Gastrocnemius medialis (tissue), 4 donors: ENCODE measurements around the gene ENSA. TPM values are rescaled to one million over a fixed set of nuclear protein-coding genes. Genes with fewer than 3 reads are reported as not detected.
"Not testable (repeated sequence)": the region's sequence is repeated elsewhere in the genome, so short reads cannot be mapped to it uniquely, and the experiment has no call there.

ENCODE experiments used
- ATAC-seq, 2 donors: fragments of 150-250 bp; one replicate each; pipeline ENCODE4 v1.9.1; 2016
- DNase-seq, 2 donors: peaks; one replicate each; pipeline ENCODE4 v3.0.0-alpha.2; 2019
- H3K27ac ChIP-seq, 4 donors: fragments of 200-600 bp; sonication (generic); 1 replicate in 1 of 4; 2 replicates in 3 of 4; pipeline ENCODE4 v1.5.1; 2016 to 2018; ENCODE audit warnings: mild to moderate bottlenecking in 2 of 4, moderate library complexity in 1 of 4
- H3K27me3 ChIP-seq, 3 donors: fragments of 200-600 bp; sonication (generic) in 2 of 3; 1 replicate in 1 of 3; 2 replicates in 2 of 3; pipeline versions ENCODE4 v1.5.1 to v1.6.0; 2016 to 2019; ENCODE audit warnings: mild to moderate bottlenecking in 1 of 3, moderate library complexity in 1 of 3
- H3K36me3 ChIP-seq, 2 donors: fragments of 200-600 bp; sonication (generic) in 1 of 2; one replicate each; pipeline ENCODE4 v1.5.1; 2017 to 2018
- H3K4me1 ChIP-seq, 2 donors: fragments of 200-600 bp; sonication (generic) in 1 of 2; one replicate each; pipeline ENCODE4 v1.5.1; 2016 to 2017; ENCODE audit warnings: mild to moderate bottlenecking in 2 of 2
- H3K4me3 ChIP-seq, 4 donors: fragments of 200-600 bp; sonication (generic) in 3 of 4; 1 replicate in 1 of 4; 2 replicates in 3 of 4; pipeline ENCODE4 v1.5.1; 2016 to 2019; ENCODE audit warnings: mild to moderate bottlenecking in 2 of 4
- H3K9me3 ChIP-seq, 3 donors: fragments of 200-600 bp; sonication (generic) in 2 of 3; 1 replicate in 1 of 3; 2 replicates in 2 of 3; pipeline ENCODE4 v1.5.1; 2016 to 2019
- POLR2A ChIP-seq, 2 donors: fragments of 450-650 bp; IDR thresholded peaks; one replicate each; pipeline ENCODE4 v1.6.1; 2017; ENCODE audit warnings: antibody characterized with exemption in 2 of 2, mild to moderate bottlenecking in 2 of 2, moderate library complexity in 2 of 2
- in situ Hi-C, 4 donors: fragments of 200-750 bp; cut with MboI; loops; one replicate each; pipeline versions ENCODE4 v1.15.0 to v1.8.0; 2017; ENCODE audit warnings: low sequenced_read_pairs in 4 of 4
- intact Hi-C: fragments of 100-400 bp; cut with DNase I; formaldehyde crosslinking; loops from one replicate; pipeline ENCODE4 v1.15.1; 2023; ENCODE audit warnings: low total_unique reads
- total RNA-seq, 4 donors: library from RNA; depleted of rRNA; stranded (reverse); fragments of >200 nt; gene quantifications; one replicate each; pipeline versions ENCODE4 v1.1.0 to v1.2.3, GENCODE V29; 2016
- TF ChIP-seq, protein P1 (sequence below), 5 experiments: fragments of 450-650 bp in 3 of 5; fragments of 200-600 bp in 2 of 5; sonication (generic) in 2 of 5; IDR thresholded peaks in 4 of 5; conservative IDR thresholded peaks in 1 of 5; 1 replicate in 4 of 5; 2 replicates in 1 of 5; pipeline ENCODE4 v1.5.1; 2016 to 2019; ENCODE audit warnings: antibody characterized with exemption in 5 of 5, mild to moderate bottlenecking in 3 of 5, moderate library complexity in 3 of 5

Gene ENSA
- total RNA-seq, 4 donors from 2014 or later, result 164 to 302 (median 219) TPM

DNA sequence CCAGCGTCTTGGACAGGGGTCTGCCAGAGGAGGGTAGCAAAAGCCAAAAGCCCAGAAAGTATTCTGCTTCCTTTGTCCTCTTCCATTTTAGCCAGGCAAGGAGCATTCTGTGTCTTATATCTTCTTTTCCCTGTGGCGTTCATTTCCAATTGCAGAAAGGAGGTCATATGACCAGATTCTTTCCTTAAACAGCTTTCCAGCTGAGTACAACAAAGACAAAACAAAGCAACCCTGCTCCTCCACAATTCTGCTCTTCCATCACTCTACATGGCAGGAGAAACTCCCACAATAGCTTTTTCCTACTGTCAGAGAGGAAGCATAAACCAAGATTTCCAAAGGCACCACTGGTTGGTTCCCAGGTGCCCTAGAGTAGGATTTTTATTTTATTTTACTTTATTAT is 19.7 kb downstream of the ENSA start:
- Histone ChIP-seq H3K9me3 (no peaks in the 10 kb centered on the region), H3K27ac (peak overlapping the region in 2 of 4 donors; percentile 75 to 81), H3K4me3 (no peak overlapping the region), H3K4me1 (peaks cover 14 to 31% of the 10 kb centered on the region in 2 donors), H3K27me3 (no peaks in the 10 kb centered on the region), H3K36me3 (no peaks in the 10 kb centered on the region)
- intact Hi-C loops (loop anchor here (10.0 kb wide), 1 partner anchor 245 kb away; the partner anchor contains the start of gene RPRD2), in situ Hi-C loops (loop anchor here in 1 of 4 donors (10.0 kb wide), 1 partner anchor 145 kb away; no protein-coding TSS in a partner anchor)
- TF ChIP-seq, protein P1, sequence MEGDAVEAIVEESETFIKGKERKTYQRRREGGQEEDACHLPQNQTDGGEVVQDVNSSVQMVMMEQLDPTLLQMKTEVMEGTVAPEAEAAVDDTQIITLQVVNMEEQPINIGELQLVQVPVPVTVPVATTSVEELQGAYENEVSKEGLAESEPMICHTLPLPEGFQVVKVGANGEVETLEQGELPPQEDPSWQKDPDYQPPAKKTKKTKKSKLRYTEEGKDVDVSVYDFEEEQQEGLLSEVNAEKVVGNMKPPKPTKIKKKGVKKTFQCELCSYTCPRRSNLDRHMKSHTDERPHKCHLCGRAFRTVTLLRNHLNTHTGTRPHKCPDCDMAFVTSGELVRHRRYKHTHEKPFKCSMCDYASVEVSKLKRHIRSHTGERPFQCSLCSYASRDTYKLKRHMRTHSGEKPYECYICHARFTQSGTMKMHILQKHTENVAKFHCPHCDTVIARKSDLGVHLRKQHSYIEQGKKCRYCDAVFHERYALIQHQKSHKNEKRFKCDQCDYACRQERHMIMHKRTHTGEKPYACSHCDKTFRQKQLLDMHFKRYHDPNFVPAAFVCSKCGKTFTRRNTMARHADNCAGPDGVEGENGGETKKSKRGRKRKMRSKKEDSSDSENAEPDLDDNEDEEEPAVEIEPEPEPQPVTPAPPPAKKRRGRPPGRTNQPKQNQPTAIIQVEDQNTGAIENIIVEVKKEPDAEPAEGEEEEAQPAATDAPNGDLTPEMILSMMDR (IDR thresholded peaks at IDR 0.05 in 4 of 5, conservative IDR thresholded peaks at IDR 0.05 in 1 of 5), result no peak
- DNase-seq, result no peak
- no peak for ATAC-seq

DNA sequence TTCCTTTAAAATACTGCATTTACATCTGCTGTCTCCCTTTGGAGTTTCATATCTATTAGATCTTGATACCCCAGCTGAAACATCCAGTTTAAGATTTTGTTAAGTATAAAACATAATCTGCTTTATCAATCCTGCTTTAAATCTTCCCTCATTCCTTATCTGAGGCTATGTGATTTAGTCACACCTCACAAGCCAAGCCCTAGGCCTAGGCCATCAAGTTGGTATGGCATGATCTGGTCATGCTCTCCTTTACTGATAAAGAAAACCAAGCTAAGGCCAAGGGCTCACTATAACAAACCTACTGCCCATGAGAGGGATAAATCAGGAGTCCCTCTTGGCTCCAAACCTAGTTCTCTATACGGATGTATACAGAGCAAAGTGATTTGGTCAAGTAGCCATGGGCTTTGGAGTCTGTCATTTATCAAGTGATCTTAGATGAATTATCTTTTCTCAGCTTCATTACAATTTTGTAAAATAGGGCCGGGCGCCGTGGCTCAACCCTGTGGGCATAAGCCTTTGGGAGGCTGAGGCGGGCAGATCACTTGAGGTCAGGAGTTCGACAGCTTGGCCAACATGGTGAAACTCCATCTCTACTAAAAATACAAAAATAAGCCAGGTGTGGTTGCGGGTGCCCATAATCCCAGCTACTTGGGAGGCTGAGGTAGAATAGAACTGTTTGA is 22.8 kb downstream of the ENSA start:
- in situ Hi-C loops, result no loop called here
- H3K27ac ChIP-seq, result no peak overlapping the region
- peaks cover 4 to 15% of the 10 kb centered on the region in 2 donors for H3K4me1 ChIP-seq
- TF ChIP-seq, protein P1 (IDR thresholded peaks at IDR 0.05 in 4 of 5, conservative IDR thresholded peaks at IDR 0.05 in 1 of 5), result no peak
- no peak for TF ChIP-seq POLR2A (IDR thresholded peaks at IDR 0.05)
- no peaks in the 10 kb centered on the region for H3K27me3 ChIP-seq
- H3K4me3 ChIP-seq, result no peak overlapping the region
- ATAC-seq, result no peak
- H3K36me3 ChIP-seq, result no peaks in the 10 kb centered on the region
- intact Hi-C loops, result no loop called here
- H3K9me3 ChIP-seq, result no peaks in the 10 kb centered on the region
- no peak for DNase-seq

- H3K4me3 ChIP-seq, in situ Hi-C loops, H3K36me3 ChIP-seq, ATAC-seq, intact Hi-C loops, DNase-seq, H3K9me3 ChIP-seq, H3K27me3 ChIP-seq: not testable (repeated sequence)
- Histone ChIP-seq H3K4me1 (peaks cover 4 to 11% of the 10 kb centered on the region in 2 donors), H3K27ac (peak overlapping the region in 3 of 4 donors; percentile 52 to 70 (median 68))
Observed at GRCh38 chr1:150605451-150605731, 24.0 kb downstream of the ENSA start.

GRCh38 chr1:150604226-150604588 is 25.2 kb downstream of the ENSA start:
- H3K4me3 ChIP-seq, result no peak overlapping the region
- H3K9me3 ChIP-seq, result no peaks in the 10 kb centered on the region
- H3K27me3 ChIP-seq, result no peaks in the 10 kb centered on the region
- in situ Hi-C loops (no loop called here), intact Hi-C loops (no loop called here)
- H3K4me1 ChIP-seq, result peaks cover 0 to 11% of the 10 kb centered on the region in 2 donors
- ATAC-seq, result no peak
- H3K27ac ChIP-seq, result peak overlapping the region; percentile 52 to 71 (median 69)
- H3K36me3 ChIP-seq, result no peaks in the 10 kb centered on the region
- DNase-seq, result no peak
- TF ChIP-seq, protein P1 (IDR thresholded peaks at IDR 0.05 in 4 of 5, conservative IDR thresholded peaks at IDR 0.05 in 1 of 5), result no peak
- no peak for TF ChIP-seq POLR2A (IDR thresholded peaks at IDR 0.05)

GRCh38 chr1:150603711-150604110 is 25.7 kb downstream of the ENSA start:
- Histone ChIP-seq H3K27ac (peak overlapping the region; percentile 52 to 71 (median 69)), H3K36me3 (no peaks in the 10 kb centered on the region), H3K4me1 (peaks cover 0 to 11% of the 10 kb centered on the region in 2 donors), H3K9me3 (no peaks in the 10 kb centered on the region), H3K27me3 (no peaks in the 10 kb centered on the region), H3K4me3 (no peak overlapping the region)
- TF ChIP-seq, protein P1 (IDR thresholded peaks at IDR 0.05 in 4 of 5, conservative IDR thresholded peaks at IDR 0.05 in 1 of 5), result no peak
- no peak for TF ChIP-seq POLR2A (IDR thresholded peaks at IDR 0.05)
- intact Hi-C loops (no loop called here), in situ Hi-C loops (no loop called here)
- no peak for ATAC-seq
- DNase-seq, result no peak

- H3K27me3 ChIP-seq, H3K27ac ChIP-seq, H3K9me3 ChIP-seq, in situ Hi-C loops, ATAC-seq, DNase-seq, intact Hi-C loops, H3K4me3 ChIP-seq, H3K36me3 ChIP-seq: not testable (repeated sequence)
- H3K4me1 ChIP-seq, result peaks cover 0 to 11% of the 10 kb centered on the region in 2 donors
Observed at GRCh38 chr1:150602372-150602771, 27.0 kb downstream of the ENSA start.
